HCT116 (cell line): ENCODE measurements around the gene MFSD1.
A peak's percentile ranks its signal among the peaks of the same experiment; 100 is the strongest.

Experiments
- CEBPB ChIP-seq: IDR thresholded peaks from 2 replicates; pipeline ENCODE4 v1.6.1; 2012; ENCODE audit warnings: low read depth
- POLR2AphosphoS5 ChIP-seq: IDR thresholded peaks from 2 replicates; pipeline ENCODE4 v1.6.1; 2011; ENCODE audit warnings: mild to moderate bottlenecking, low read depth, low read length, moderate library complexity
- SIN3A ChIP-seq: IDR thresholded peaks from 2 replicates; pipeline ENCODE4 v1.6.1; 2012; ENCODE audit warnings: low read depth
- TF ChIP-seq, protein P1 (sequence below), 3 experiments: fragments of 200-600 bp in 1 of 3; sonication (generic) in 1 of 3; IDR thresholded peaks in 2 of 3; conservative IDR thresholded peaks in 1 of 3; 2 replicates each; pipeline ENCODE4 v1.5.1; 2012 to 2017; ENCODE audit warnings: low read depth in 2 of 3, low read length in 2 of 3, antibody characterized with exemption in 1 of 3, borderline replicate concordance in 1 of 3, control low read depth in 1 of 3, mild to moderate bottlenecking in 1 of 3, mixed read lengths in 1 of 3, mixed run types in 1 of 3, moderate library complexity in 1 of 3; ENCODE audit not compliant: insufficient read depth in 1 of 3

DNA sequence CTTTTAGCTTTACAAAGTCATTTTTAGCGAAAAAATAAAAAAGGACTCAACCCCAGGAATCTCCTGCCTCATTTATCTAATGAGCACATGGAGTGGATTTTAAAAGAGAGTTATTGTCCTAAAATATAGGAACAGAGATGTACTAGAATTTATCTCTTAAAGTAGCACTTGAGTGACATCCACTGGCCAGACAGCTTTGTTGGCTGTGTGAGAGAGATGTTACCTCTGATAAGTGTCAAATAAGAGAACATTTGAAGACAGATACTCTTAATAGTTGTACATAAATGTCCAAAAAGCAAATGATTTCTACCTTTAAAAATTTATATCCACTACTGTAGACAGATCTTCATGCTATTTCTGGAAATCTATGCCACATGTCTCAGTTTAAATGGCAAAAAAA, 12.3 kb upstream of the MFSD1 start:
- no peak for TF ChIP-seq CEBPB
- no peak for TF ChIP-seq SIN3A
- TF ChIP-seq, protein P1, sequence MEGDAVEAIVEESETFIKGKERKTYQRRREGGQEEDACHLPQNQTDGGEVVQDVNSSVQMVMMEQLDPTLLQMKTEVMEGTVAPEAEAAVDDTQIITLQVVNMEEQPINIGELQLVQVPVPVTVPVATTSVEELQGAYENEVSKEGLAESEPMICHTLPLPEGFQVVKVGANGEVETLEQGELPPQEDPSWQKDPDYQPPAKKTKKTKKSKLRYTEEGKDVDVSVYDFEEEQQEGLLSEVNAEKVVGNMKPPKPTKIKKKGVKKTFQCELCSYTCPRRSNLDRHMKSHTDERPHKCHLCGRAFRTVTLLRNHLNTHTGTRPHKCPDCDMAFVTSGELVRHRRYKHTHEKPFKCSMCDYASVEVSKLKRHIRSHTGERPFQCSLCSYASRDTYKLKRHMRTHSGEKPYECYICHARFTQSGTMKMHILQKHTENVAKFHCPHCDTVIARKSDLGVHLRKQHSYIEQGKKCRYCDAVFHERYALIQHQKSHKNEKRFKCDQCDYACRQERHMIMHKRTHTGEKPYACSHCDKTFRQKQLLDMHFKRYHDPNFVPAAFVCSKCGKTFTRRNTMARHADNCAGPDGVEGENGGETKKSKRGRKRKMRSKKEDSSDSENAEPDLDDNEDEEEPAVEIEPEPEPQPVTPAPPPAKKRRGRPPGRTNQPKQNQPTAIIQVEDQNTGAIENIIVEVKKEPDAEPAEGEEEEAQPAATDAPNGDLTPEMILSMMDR (IDR thresholded peaks at IDR 0.05 in 2 of 3, conservative IDR thresholded peaks at IDR 0.05 in 1 of 3; ENCODE audit: borderline replicate concordance in 1 of 3, insufficient read depth in 1 of 3, low read depth in 2 of 3, low read length in 2 of 3): peak in 2 of 3 experiments; percentile 34 to 38; a peak in 2 of 6 replicates
- TF ChIP-seq POLR2AphosphoS5: no peak
